SH-SY5Y (cell line): Measurements from ENCODE around the gene NKX6-2.

Source experiments
- GATA2 ChIP-seq: IDR thresholded peaks from 2 replicates; pipeline ENCODE4 v1.6.1; 2011; ENCODE audit warnings: mild to moderate bottlenecking, low read depth, low read length
- GATA3 ChIP-seq: IDR thresholded peaks from 2 replicates; pipeline ENCODE4 v1.6.1; 2011; ENCODE audit warnings: low read depth, mild to moderate bottlenecking, low read length, moderate library complexity

- no peak for TF ChIP-seq GATA2
- TF ChIP-seq GATA3, result no peak
Measured at GRCh38 chr10:132829403-132829802, 43.5 kb upstream of the NKX6-2 start.
